GM18520 (cell line): ENCODE data around the gene CREBBP.

Experiments used
- ATAC-seq: cut with Tn5 transposase; IDR thresholded peaks from one replicate; pipeline ENCODE4 v1.9.1; 2021; ENCODE audit not compliant: unreplicated experiment

Gene CREBBP

DNA sequence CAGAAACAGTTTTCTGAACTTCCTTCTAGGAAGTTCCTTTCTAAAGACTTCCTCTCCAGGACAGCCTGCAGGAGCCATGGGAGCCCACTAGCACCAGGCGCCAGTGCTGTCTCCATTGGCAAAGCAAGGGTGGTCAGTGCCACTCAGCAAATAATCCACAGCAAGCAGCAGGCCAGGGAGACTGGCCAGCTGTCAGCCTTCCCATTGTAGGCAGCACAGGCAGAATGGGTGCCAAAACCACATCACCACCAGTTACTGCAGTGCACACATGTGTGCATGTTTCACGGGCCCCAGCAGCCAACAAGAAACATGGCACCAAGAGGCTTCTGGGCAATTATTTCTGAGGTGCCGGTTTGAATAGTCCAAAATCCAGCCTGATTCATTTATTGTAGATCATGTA is 199.3 kb downstream of the CREBBP start:
- ATAC-seq, result no peak

GRCh38 chr16:3677994-3678393 is 202.5 kb downstream of the CREBBP start:
- ATAC-seq, result no peak

GRCh38 chr16:3675601-3676130 is 204.8 kb downstream of the CREBBP start:
- ATAC-seq, result no peak
